Astrocyte (in vitro differentiated cells and primary cell): ENCODE results near the gene SRSF1. TPM values are rescaled to one million over a fixed set of nuclear protein-coding genes. Genes with fewer than 3 reads are reported as not detected.

ENCODE experiments used
- DNase-seq: peaks from one replicate; pipeline ENCODE4 v3.0.0-alpha.2; 2010; ENCODE audit warnings: low read depth
- FAIRE-seq: peaks from 2 replicates; lab custom pipeline; 2011; peaks lifted over from hg19 to GRCh38; lab: Jason Lieb, UNC
- H2AFZ ChIP-seq: 2 replicates; pipeline ENCODE4 v1.6.0; 2012; ENCODE audit warnings: low read depth, low read length, inconsistent platforms
- H3K27ac ChIP-seq: 2 replicates; pipeline ENCODE4 v1.5.1; 2011; ENCODE audit warnings: low read depth, low read length, inconsistent platforms
- H3K27me3 ChIP-seq: 2 replicates; pipeline ENCODE4 v1.6.0; 2011; ENCODE audit warnings: low read length, inconsistent platforms; ENCODE audit not compliant: insufficient read depth
- H3K36me3 ChIP-seq: 2 replicates; pipeline ENCODE4 v1.5.1; 2011; ENCODE audit warnings: low read length, inconsistent platforms; ENCODE audit not compliant: insufficient read depth
- H3K4me1 ChIP-seq: 2 replicates; pipeline ENCODE4 v1.5.1; 2011; ENCODE audit warnings: low read length, inconsistent platforms; ENCODE audit not compliant: insufficient read depth
- H3K4me2 ChIP-seq: 2 replicates; pipeline ENCODE4 v1.6.0; 2012; ENCODE audit warnings: low read length, inconsistent platforms
- H3K4me3 ChIP-seq: 2 replicates; pipeline ENCODE4 v1.5.1; 2011; ENCODE audit warnings: low read depth, mild to moderate bottlenecking, low read length, inconsistent platforms; ENCODE audit not compliant: insufficient read depth
- H3K79me2 ChIP-seq: 2 replicates; pipeline ENCODE4 v1.6.0; 2012; ENCODE audit warnings: mild to moderate bottlenecking, low read length, inconsistent platforms; ENCODE audit not compliant: insufficient read depth
- H3K9ac ChIP-seq: 2 replicates; pipeline ENCODE4 v1.6.0; 2012; ENCODE audit warnings: mild to moderate bottlenecking, low read length, inconsistent platforms
- H3K9me3 ChIP-seq: 2 replicates; pipeline ENCODE4 v1.5.1; 2012; ENCODE audit warnings: low read depth, mild to moderate bottlenecking, low read length, inconsistent platforms; ENCODE audit not compliant: insufficient read depth
- H4K20me1 ChIP-seq: 2 replicates; pipeline ENCODE4 v1.6.0; 2012; ENCODE audit warnings: low read length, inconsistent platforms; ENCODE audit not compliant: insufficient read depth
- H3K27ac Mint-ChIP-seq: one replicate; pipeline ENCODE4 v1.8.0; 2021; ENCODE audit warnings: mild to moderate bottlenecking, mixed read lengths; ENCODE audit not compliant: unreplicated experiment
- H3K27me3 Mint-ChIP-seq: one replicate; pipeline ENCODE4 v1.8.0; 2021; ENCODE audit warnings: low read depth, mixed read lengths; ENCODE audit not compliant: unreplicated experiment
- H3K36me3 Mint-ChIP-seq: one replicate; pipeline ENCODE4 v1.8.0; 2021; ENCODE audit warnings: low read depth, mixed read lengths; ENCODE audit not compliant: unreplicated experiment
- H3K4me1 Mint-ChIP-seq: one replicate; pipeline ENCODE4 v1.8.0; 2021; ENCODE audit warnings: low read depth, mixed read lengths; ENCODE audit not compliant: unreplicated experiment
- H3K4me3 Mint-ChIP-seq: one replicate; pipeline ENCODE4 v1.8.0; 2021; ENCODE audit warnings: mild to moderate bottlenecking, moderate library complexity, mixed read lengths; ENCODE audit not compliant: unreplicated experiment
- H3K9me3 Mint-ChIP-seq: one replicate; pipeline ENCODE4 v1.8.0; 2021; ENCODE audit warnings: mild to moderate bottlenecking, mixed read lengths; ENCODE audit not compliant: unreplicated experiment
- EZH2 ChIP-seq: IDR thresholded peaks from 2 replicates; pipeline ENCODE4 v1.6.1; 2012; ENCODE audit warnings: mild to moderate bottlenecking, low read length, inconsistent platforms; ENCODE audit not compliant: insufficient read depth
- total RNA-seq: library from RNA; stranded (reverse); gene quantifications from 2 replicates; pipeline ENCODE4 v1.2.1, GENCODE V29; 2021
- TF ChIP-seq, protein P1 (sequence below): IDR thresholded peaks from 2 replicates; pipeline ENCODE4 v1.5.1; 2011; ENCODE audit warnings: low read depth, mild to moderate bottlenecking, inconsistent platforms, low read length, moderate library complexity; ENCODE audit not compliant: insufficient read depth

SRSF1 gene
- total RNA-seq, 1 donor from 2014 or later: 196 TPM

DNA sequence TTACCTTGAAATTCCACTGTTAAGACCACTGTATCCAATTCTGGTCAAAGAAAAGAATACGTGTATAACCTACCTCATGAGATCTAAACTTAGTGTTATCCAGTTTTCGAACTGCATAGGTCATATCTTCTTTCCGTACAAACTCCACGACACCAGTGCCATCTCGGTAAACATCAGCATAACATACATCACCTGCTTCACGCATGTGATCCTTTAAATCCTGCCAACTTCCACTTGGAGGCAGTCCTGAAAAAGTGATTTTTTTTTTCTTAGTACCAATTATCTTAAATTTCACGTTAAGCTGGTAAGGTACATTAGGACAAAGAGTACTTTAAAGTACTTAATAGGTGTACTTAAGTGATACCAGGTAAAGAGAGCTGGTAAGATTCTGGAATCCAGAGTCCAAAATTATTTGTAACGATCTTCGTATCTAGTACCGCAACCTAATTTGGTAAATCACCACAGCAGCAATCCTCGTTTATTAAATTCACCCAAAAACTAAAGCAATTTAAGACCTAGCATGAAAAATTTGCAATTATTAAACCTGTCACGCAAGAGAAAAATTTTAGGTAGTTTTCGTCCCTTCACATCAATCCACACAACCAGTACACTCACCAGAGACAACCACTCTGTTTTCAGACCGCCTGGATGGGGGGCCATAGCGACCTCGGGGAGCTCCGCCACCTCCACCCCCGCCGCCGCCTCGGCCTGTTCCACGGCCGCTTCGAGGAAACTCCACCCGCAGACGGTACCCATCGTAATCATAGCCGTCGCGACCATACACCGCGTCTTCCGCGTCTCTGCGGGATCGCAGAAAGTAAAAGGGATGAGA, 1.1 kb downstream of the SRSF1 start:
- Mint-ChIP-seq H3K4me3 (peak overlapping the region; percentile 100), H3K4me1 (peaks cover 29% of the 10 kb centered on the region)

DNA sequence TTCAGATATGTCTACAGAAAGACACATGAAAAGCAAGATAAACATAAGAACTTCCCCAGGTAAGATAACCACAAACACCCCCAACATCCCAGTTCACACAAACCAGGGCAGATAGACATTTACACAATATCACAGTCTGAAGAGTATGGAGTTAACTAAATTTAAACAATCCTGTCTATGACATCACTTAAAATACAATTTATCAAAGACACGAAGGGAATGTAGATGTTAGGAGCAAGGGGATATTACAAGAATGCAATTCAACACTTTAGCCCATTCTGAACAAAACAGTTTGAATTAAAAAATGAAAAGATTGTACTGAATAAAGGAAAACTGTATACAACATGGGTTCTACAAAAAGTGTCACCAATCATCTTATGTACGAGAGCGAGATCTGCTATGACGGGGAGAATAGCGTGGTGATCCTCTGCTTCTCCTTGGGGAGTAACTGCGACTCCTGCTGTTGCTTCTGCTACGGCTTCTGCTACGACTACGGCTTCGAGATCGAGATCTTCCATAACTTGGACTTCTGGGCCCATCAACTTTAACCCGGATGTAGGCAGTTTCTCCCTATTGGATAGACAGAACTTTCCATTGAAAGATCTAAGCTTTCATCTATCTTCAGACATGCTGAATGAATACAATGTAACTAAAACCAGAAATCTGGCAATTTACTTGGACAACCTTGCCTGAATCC, 1.9 kb downstream of the SRSF1 start:
- DNase-seq (no peak), FAIRE-seq (no peak)
- peak overlapping the region; percentile 100 for H3K9ac ChIP-seq
- H4K20me1 ChIP-seq: peaks cover 61% of the 10 kb centered on the region
- peak overlapping the region; percentile 100 for H3K4me3 Mint-ChIP-seq
- peaks cover 40% of the 10 kb centered on the region for H3K36me3 ChIP-seq
- peaks cover 27% of the 10 kb centered on the region for H3K4me1 ChIP-seq
- H3K4me1 Mint-ChIP-seq: peaks cover 29% of the 10 kb centered on the region
- peak overlapping the region; percentile 50 for H3K27ac Mint-ChIP-seq
- peak overlapping the region; percentile 100 for H3K4me3 ChIP-seq
- no peaks in the 10 kb centered on the region for H3K9me3 Mint-ChIP-seq
- H3K79me2 ChIP-seq: peaks cover 65% of the 10 kb centered on the region
- H2AFZ ChIP-seq: no peak overlapping the region
- peaks cover 19% of the 10 kb centered on the region for H3K36me3 Mint-ChIP-seq
- H3K27me3 Mint-ChIP-seq: no peaks in the 10 kb centered on the region
- peak overlapping the region; percentile 93 for H3K4me2 ChIP-seq
- H3K9me3 ChIP-seq: no peaks in the 10 kb centered on the region
- no peak for TF ChIP-seq EZH2
- TF ChIP-seq, protein P1, sequence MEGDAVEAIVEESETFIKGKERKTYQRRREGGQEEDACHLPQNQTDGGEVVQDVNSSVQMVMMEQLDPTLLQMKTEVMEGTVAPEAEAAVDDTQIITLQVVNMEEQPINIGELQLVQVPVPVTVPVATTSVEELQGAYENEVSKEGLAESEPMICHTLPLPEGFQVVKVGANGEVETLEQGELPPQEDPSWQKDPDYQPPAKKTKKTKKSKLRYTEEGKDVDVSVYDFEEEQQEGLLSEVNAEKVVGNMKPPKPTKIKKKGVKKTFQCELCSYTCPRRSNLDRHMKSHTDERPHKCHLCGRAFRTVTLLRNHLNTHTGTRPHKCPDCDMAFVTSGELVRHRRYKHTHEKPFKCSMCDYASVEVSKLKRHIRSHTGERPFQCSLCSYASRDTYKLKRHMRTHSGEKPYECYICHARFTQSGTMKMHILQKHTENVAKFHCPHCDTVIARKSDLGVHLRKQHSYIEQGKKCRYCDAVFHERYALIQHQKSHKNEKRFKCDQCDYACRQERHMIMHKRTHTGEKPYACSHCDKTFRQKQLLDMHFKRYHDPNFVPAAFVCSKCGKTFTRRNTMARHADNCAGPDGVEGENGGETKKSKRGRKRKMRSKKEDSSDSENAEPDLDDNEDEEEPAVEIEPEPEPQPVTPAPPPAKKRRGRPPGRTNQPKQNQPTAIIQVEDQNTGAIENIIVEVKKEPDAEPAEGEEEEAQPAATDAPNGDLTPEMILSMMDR: no peak
- H3K27me3 ChIP-seq: no peaks in the 10 kb centered on the region
- no peak overlapping the region for H3K27ac ChIP-seq

More for the DNA sequence above, 1.1 kb downstream of the SRSF1 start:
- DNase-seq (no peak), FAIRE-seq (no peak)
- Histone ChIP-seq H3K4me2 (peak overlapping the region; percentile 93), H2AFZ (no peak overlapping the region), H4K20me1 (peaks cover 55% of the 10 kb centered on the region), H3K27me3 (no peaks in the 10 kb centered on the region), H3K79me2 (peaks cover 65% of the 10 kb centered on the region), H3K4me1 (peaks cover 27% of the 10 kb centered on the region), H3K4me3 (peak overlapping the region; percentile 100), H3K36me3 (peaks cover 38% of the 10 kb centered on the region), H3K27ac (peak overlapping the region; percentile 99), H3K9ac (peak overlapping the region; percentile 100), H3K9me3 (no peaks in the 10 kb centered on the region)
- TF ChIP-seq EZH2: no peak
- TF ChIP-seq, protein P1: no peak
- Mint-ChIP-seq H3K27ac (peak overlapping the region; percentile 99), H3K36me3 (peaks cover 19% of the 10 kb centered on the region), H3K9me3 (no peaks in the 10 kb centered on the region), H3K27me3 (no peaks in the 10 kb centered on the region)
